Caco-2 (cell line): ENCODE measurements around the gene UGT1A9. TPM values are rescaled to one million over a fixed set of nuclear protein-coding genes. Genes with fewer than 3 reads are reported as not detected.
A peak's percentile ranks its signal among the peaks of the same experiment; 100 is the strongest.

Experiments
- BruUV-seq: library from RNA; stranded (reverse); fragments of 400-500 nt; replicated peaks from 2 replicates; lab custom pipeline; 2021; lab: Mats Ljungman, UMichigan
- CTCF ChIA-PET: fragments of 300-600 bp; sonication (Branson Sonifier 250); formaldehyde crosslinking; loops from one replicate; lab custom pipeline; 2022; ENCODE audit warnings: antibody characterized with exemption; lab: Charles Lee
- POLR2A ChIA-PET: fragments of 300-600 bp; sonication (Branson Sonifier 250); formaldehyde crosslinking; loops from one replicate; lab custom pipeline; 2022; ENCODE audit warnings: antibody characterized with exemption; lab: Charles Lee
- DNase-seq, 2 experiments: peaks; one replicate each; pipeline versions ENCODE4 v3.0.0 to v3.0.0-alpha.2; 2020 to 2022
- H3K27me3 ChIP-seq: replicated peaks from 2 replicates; pipeline ENCODE4 v1.6.0; 2011; ENCODE audit warnings: low read length; ENCODE audit not compliant: control insufficient read depth, insufficient read depth
- H3K36me3 ChIP-seq: 2 replicates; pipeline ENCODE4 v1.5.1; 2011; ENCODE audit warnings: low read length; ENCODE audit not compliant: control insufficient read depth, insufficient read depth
- H3K4me1 ChIP-seq: fragments of 250-450 bp; sonication (Bioruptor Pico); 2 replicates; pipeline ENCODE4 v1.5.1; 2020; ENCODE audit warnings: mild to moderate bottlenecking
- H3K4me3 ChIP-seq: 2 replicates; pipeline ENCODE4 v1.5.1; 2011; ENCODE audit warnings: low read depth, mild to moderate bottlenecking, control low read depth, low read length
- H3K9me3 ChIP-seq: fragments of 250-450 bp; sonication (Bioruptor Pico); 2 replicates; pipeline ENCODE4 v1.5.1; 2020; ENCODE audit warnings: mild to moderate bottlenecking, moderate library complexity
- H3K27ac Mint-ChIP-seq: one replicate; pipeline ENCODE4 v1.8.0; 2022; ENCODE audit warnings: mixed read lengths; ENCODE audit not compliant: unreplicated experiment
- H3K27me3 Mint-ChIP-seq: one replicate; pipeline ENCODE4 v1.8.0; 2022; ENCODE audit warnings: mixed read lengths; ENCODE audit not compliant: insufficient read depth, unreplicated experiment
- H3K36me3 Mint-ChIP-seq: one replicate; pipeline ENCODE4 v1.8.0; 2022; ENCODE audit warnings: mild to moderate bottlenecking, mixed read lengths; ENCODE audit not compliant: insufficient read depth, unreplicated experiment
- H3K4me1 Mint-ChIP-seq: one replicate; pipeline ENCODE4 v1.8.0; 2022; ENCODE audit warnings: low read depth, mixed read lengths; ENCODE audit not compliant: unreplicated experiment
- H3K4me3 Mint-ChIP-seq: one replicate; pipeline ENCODE4 v1.8.0; 2022; ENCODE audit warnings: mild to moderate bottlenecking, moderate library complexity, mixed read lengths; ENCODE audit not compliant: unreplicated experiment
- H3K9me3 Mint-ChIP-seq: one replicate; pipeline ENCODE4 v1.8.0; 2022; ENCODE audit warnings: mixed read lengths; ENCODE audit not compliant: unreplicated experiment
- CTCF ChIP-seq, 2 experiments: fragments of 200-600 bp in 1 of 2; IDR thresholded peaks; 1 replicate in 1 of 2; 2 replicates in 1 of 2; pipeline versions ENCODE4 v1.5.1 to v1.8.0; 2011 to 2022; ENCODE audit warnings: antibody characterized with exemption in 1 of 2, control low read depth in 1 of 2, inconsistent platforms in 1 of 2, low read depth in 1 of 2, low read length in 1 of 2, mild to moderate bottlenecking in 1 of 2, moderate library complexity in 1 of 2; ENCODE audit not compliant: insufficient read depth in 1 of 2, severe bottlenecking in 1 of 2, unreplicated experiment in 1 of 2
- intact Hi-C: fragments of 100-400 bp; cut with micrococcal nuclease; formaldehyde crosslinking; loops from one replicate; pipeline ENCODE4 v1.10.0; 2022; ENCODE audit not compliant: unreplicated experiment
- total RNA-seq: library from RNA; stranded (reverse); gene quantifications from 2 replicates; pipeline ENCODE4 v1.2.3, GENCODE V29; 2022

UGT1A9 gene
- total RNA-seq, 1 experiment from 2014 or later, result 0.20 TPM

GRCh38 chr2:233708942-233709341 is 37.2 kb downstream of the UGT1A9 start:
- Mint-ChIP-seq H3K27ac (no peak overlapping the region), H3K36me3 (peaks cover 10% of the 10 kb centered on the region), H3K27me3 (no peaks in the 10 kb centered on the region), H3K4me1 (peaks cover 22% of the 10 kb centered on the region), H3K9me3 (peaks cover 6% of the 10 kb centered on the region), H3K4me3 (no peak overlapping the region)
- no peaks in the 10 kb centered on the region for H3K36me3 ChIP-seq
- H3K9me3 ChIP-seq, result no peaks in the 10 kb centered on the region
- no peaks in the 10 kb centered on the region for H3K27me3 ChIP-seq
- ChIA-PET CTCF (no interaction called here), POLR2A (no interaction called here)
- H3K4me1 ChIP-seq, result peaks cover 27% of the 10 kb centered on the region
- DNase-seq, result no peak
- no peak for TF ChIP-seq CTCF (IDR thresholded peaks at IDR 0.05; ENCODE audit: insufficient read depth in 1 of 2, low read depth in 1 of 2, low read length in 1 of 2, severe bottlenecking in 1 of 2, unreplicated experiment in 1 of 2)
- BruUV-seq, result no TSS peak
- no peak overlapping the region for H3K4me3 ChIP-seq
- intact Hi-C loops, result no loop called here

GRCh38 chr2:233711312-233712008 is 39.8 kb downstream of the UGT1A9 start:
- Histone ChIP-seq H3K27me3 (no peaks in the 10 kb centered on the region), H3K36me3 (no peaks in the 10 kb centered on the region), H3K4me1 (peaks cover 22% of the 10 kb centered on the region), H3K9me3 (no peaks in the 10 kb centered on the region), H3K4me3 (no peak overlapping the region)
- BruUV-seq, result no TSS peak
- intact Hi-C loops, result loop anchor here (2.0 to 5.0 kb wide), 3 partner anchors 129 to 231 kb away; partner anchors contain the start of gene USP40
- POLR2A ChIA-PET, result no interaction called here
- no peaks in the 10 kb centered on the region for H3K9me3 Mint-ChIP-seq
- peak; percentile 64 to 78 for TF ChIP-seq CTCF (IDR thresholded peaks at IDR 0.05; ENCODE audit: insufficient read depth in 1 of 2, low read depth in 1 of 2, low read length in 1 of 2, severe bottlenecking in 1 of 2, unreplicated experiment in 1 of 2)
- no peaks in the 10 kb centered on the region for H3K27me3 Mint-ChIP-seq
- peak overlapping the region; percentile 6 for H3K27ac Mint-ChIP-seq
- peaks cover 6% of the 10 kb centered on the region for H3K36me3 Mint-ChIP-seq
- peak; percentile 75 to 78 for DNase-seq
- H3K4me3 Mint-ChIP-seq, result no peak overlapping the region
- CTCF ChIA-PET, result no interaction called here
- H3K4me1 Mint-ChIP-seq, result peaks cover 11% of the 10 kb centered on the region

- peaks cover 16% of the 10 kb centered on the region for H3K4me1 ChIP-seq
- Mint-ChIP-seq H3K9me3 (no peaks in the 10 kb centered on the region), H3K27me3 (no peaks in the 10 kb centered on the region), H3K4me3 (no peak within 1 kb of the TSS), H3K4me1 (peaks cover 11% of the 10 kb centered on the region), H3K36me3 (peaks cover 6% of the 10 kb centered on the region), H3K27ac (peak within 1 kb of the TSS; percentile 6)
- intact Hi-C loops, result loop anchor here (5.0 kb wide), 2 partner anchors 130 to 145 kb away; partner anchors contain the start of gene USP40
- POLR2A ChIA-PET, result no interaction called here
- H3K27me3 ChIP-seq, result no peaks in the 10 kb centered on the region
- no peak for DNase-seq
- no peaks in the 10 kb centered on the region for H3K9me3 ChIP-seq
- no peaks in the 10 kb centered on the region for H3K36me3 ChIP-seq
- no peak for TF ChIP-seq CTCF (IDR thresholded peaks at IDR 0.05; ENCODE audit: insufficient read depth in 1 of 2, low read depth in 1 of 2, low read length in 1 of 2, severe bottlenecking in 1 of 2, unreplicated experiment in 1 of 2)
- no peak within 1 kb of the TSS for H3K4me3 ChIP-seq
- CTCF ChIA-PET, result interaction anchor here (0.6 kb wide), 1 partner anchor 796 kb away, joined by 3 read pairs; no protein-coding TSS in a partner anchor
- BruUV-seq, result no TSS peak
Observed at GRCh38 chr2:233712611-233713261, 41.0 kb downstream of the UGT1A9 start, which contains the start of gene UGT1A5. Gene UGT1A5 (plus strand): TSS chr2:233712907. CDS start chr2:233712992, 85 bp downstream.
